ENCODE measurements around the gene GRAMD4.

- TF ChIP-seq CTCF (IDR thresholded peaks at IDR 0.05) (no peak), EZH2 (IDR thresholded peaks at IDR 0.05; ENCODE audit: borderline replicate concordance, insufficient read depth, low read depth, low read length, poor library complexity, severe bottlenecking) (no peak)
Observed at GRCh38 chr22:46695346-46696228, 75.4 kb downstream of the GRAMD4 start.

All from B cell (primary cell).